HepG2 (cell line): ENCODE measurements around the gene IWS1. TPM values are rescaled to one million over a fixed set of nuclear protein-coding genes. Genes with fewer than 3 reads are reported as not detected.

Experiments
- ATF7-NPFF ChIP-seq: sonication (generic); formaldehyde crosslinking; IDR thresholded peaks from 2 replicates; pipeline ENCODE4 v1.8.1; 2023; ENCODE audit warnings: mild to moderate bottlenecking, low read depth, missing genetic modification reagents, moderate library complexity
- BORCS8-MEF2B ChIP-seq: sonication (generic); formaldehyde crosslinking; IDR thresholded peaks from 2 replicates; pipeline ENCODE4 v1.8.0; 2022; ENCODE audit warnings: mild to moderate bottlenecking, missing genetic modification reagents
- BRF2 ChIP-seq: sonication (generic); formaldehyde crosslinking; IDR thresholded peaks from 2 replicates; pipeline ENCODE4 v1.8.1; 2022; ENCODE audit warnings: mild to moderate bottlenecking, missing genetic modification reagents
- EZH2 ChIP-seq: conservative IDR thresholded peaks from 2 replicates; pipeline ENCODE4 v1.6.1; 2012; ENCODE audit warnings: mild to moderate bottlenecking, low read depth, low read length, moderate library complexity
- FOSL2 ChIP-seq: sonication (generic); formaldehyde crosslinking; IDR thresholded peaks from 2 replicates; pipeline ENCODE4 v1.4.0; 2020; ENCODE audit warnings: missing genetic modification reagents
- FOXM1 ChIP-seq: sonication (generic); formaldehyde crosslinking; IDR thresholded peaks from 2 replicates; pipeline ENCODE4 v1.5.0; 2020; ENCODE audit warnings: missing genetic modification reagents
- HNRNPK ChIP-seq: fragments of 200-400 bp; formaldehyde crosslinking; IDR thresholded peaks from 2 replicates; pipeline ENCODE4 v1.6.1; 2018; ENCODE audit warnings: low read length, low read depth, moderate library complexity, mild to moderate bottlenecking; ENCODE audit not compliant: poor library complexity, severe bottlenecking
- LCORL ChIP-seq, 2 experiments: fragments of 450-650 bp in 1 of 2; sonication (generic) in 1 of 2; formaldehyde crosslinking in 1 of 2; IDR thresholded peaks; 2 replicates each; pipeline versions ENCODE4 v1.5.0 to v1.6.1; 2017 to 2020; ENCODE audit warnings: antibody characterized with exemption in 1 of 2, missing genetic modification reagents in 1 of 2
- MTA3 ChIP-seq: sonication (generic); formaldehyde crosslinking; IDR thresholded peaks from 2 replicates; pipeline ENCODE4 v1.4.0; 2020; ENCODE audit warnings: missing genetic modification reagents
- NFYC ChIP-seq: IDR thresholded peaks from 2 replicates; pipeline ENCODE4 v1.6.1; 2016; ENCODE audit warnings: missing genetic modification reagents, missing compliant biosample characterization
- PCBP1 ChIP-seq: fragments of 200-400 bp; formaldehyde crosslinking; IDR thresholded peaks from 2 replicates; pipeline ENCODE4 v1.6.1; 2017; ENCODE audit warnings: mild to moderate bottlenecking, low read depth, low read length, borderline replicate concordance
- PCBP2 ChIP-seq: fragments of 200-400 bp; formaldehyde crosslinking; optimal IDR thresholded peaks from 2 replicates; pipeline ENCODE3; 2018; ENCODE audit warnings: low read length, low read depth; ENCODE audit not compliant: poor library complexity, severe bottlenecking
- RCOR2 ChIP-seq: IDR thresholded peaks from 2 replicates; pipeline ENCODE4 v1.6.1; 2016; ENCODE audit warnings: missing biosample characterization, missing genetic modification reagents
- SCMH1 ChIP-seq: sonication (generic); formaldehyde crosslinking; IDR thresholded peaks from 2 replicates; pipeline ENCODE4 v1.9.0; 2021; ENCODE audit warnings: missing genetic modification reagents, mild to moderate bottlenecking, borderline replicate concordance
- SSRP1 ChIP-seq: IDR thresholded peaks from 2 replicates; pipeline ENCODE4 v1.6.1; 2016; ENCODE audit warnings: control low read depth
- ZNF253 ChIP-seq: sonication (generic); formaldehyde crosslinking; IDR thresholded peaks from 2 replicates; pipeline ENCODE4 v1.8.0; 2022; ENCODE audit warnings: mild to moderate bottlenecking, missing genetic modification reagents, borderline replicate concordance
- ZNF337 ChIP-seq: sonication (generic); formaldehyde crosslinking; IDR thresholded peaks from 2 replicates; pipeline ENCODE4 v1.5.1; 2020; ENCODE audit warnings: missing genetic modification reagents, low read depth, mild to moderate bottlenecking, borderline replicate concordance
- ZNF784 ChIP-seq: sonication (generic); formaldehyde crosslinking; IDR thresholded peaks from 2 replicates; pipeline ENCODE4 v1.5.1; 2020; ENCODE audit warnings: missing genetic modification reagents, mild to moderate bottlenecking, borderline replicate concordance
- polyA plus RNA-seq, 8 experiments: library from polyadenylated mRNA; depleted of rRNA in 3 of 8; stranded (reverse) in 7 of 8; unstranded in 1 of 8; fragments of >200 nt; fragmentation: Illumina TruSeq in 4 of 8; extraction: Trizol in 4 of 8; gene quantifications; 2 replicates each; pipeline versions ENCODE4 v1.2.1 to v1.2.3, GENCODE V29; 2011 to 2016; ENCODE audit warnings: low read depth in 4 of 8, missing spikeins in 1 of 8, mixed read lengths in 1 of 8; ENCODE audit not compliant: insufficient read depth in 1 of 8
- total RNA-seq, 5 experiments: library from RNA; depleted of rRNA; stranded (reverse); fragments of >200 nt; fragmentation: Illumina TruSeq; extraction: Trizol; gene quantifications; 2 replicates each; pipeline ENCODE4 v1.2.3, GENCODE V29; 2016; ENCODE audit warnings: low read depth in 1 of 5
- TF ChIP-seq, protein P1 (sequence below): sonication (generic); formaldehyde crosslinking; IDR thresholded peaks from 2 replicates; pipeline ENCODE4 v1.4.0; 2020; ENCODE audit warnings: missing genetic modification reagents, borderline replicate concordance
- TF ChIP-seq, protein P2 (sequence below): sonication (generic); formaldehyde crosslinking; IDR thresholded peaks from 2 replicates; pipeline ENCODE4 v1.8.0; 2022; ENCODE audit warnings: missing genetic modification reagents, low read depth, mild to moderate bottlenecking, borderline replicate concordance
- TF ChIP-seq, protein P3 (sequence below): sonication (generic); formaldehyde crosslinking; IDR thresholded peaks from 2 replicates; pipeline ENCODE4 v1.4.0; 2020; ENCODE audit warnings: missing genetic modification reagents

IWS1 gene
- total and polyA plus RNA-seq, 2 of the 13 experiments (the other 11 are each of a cell fraction or from before 2014, with no cell fraction given), result 28.9 to 62.3 TPM

DNA sequence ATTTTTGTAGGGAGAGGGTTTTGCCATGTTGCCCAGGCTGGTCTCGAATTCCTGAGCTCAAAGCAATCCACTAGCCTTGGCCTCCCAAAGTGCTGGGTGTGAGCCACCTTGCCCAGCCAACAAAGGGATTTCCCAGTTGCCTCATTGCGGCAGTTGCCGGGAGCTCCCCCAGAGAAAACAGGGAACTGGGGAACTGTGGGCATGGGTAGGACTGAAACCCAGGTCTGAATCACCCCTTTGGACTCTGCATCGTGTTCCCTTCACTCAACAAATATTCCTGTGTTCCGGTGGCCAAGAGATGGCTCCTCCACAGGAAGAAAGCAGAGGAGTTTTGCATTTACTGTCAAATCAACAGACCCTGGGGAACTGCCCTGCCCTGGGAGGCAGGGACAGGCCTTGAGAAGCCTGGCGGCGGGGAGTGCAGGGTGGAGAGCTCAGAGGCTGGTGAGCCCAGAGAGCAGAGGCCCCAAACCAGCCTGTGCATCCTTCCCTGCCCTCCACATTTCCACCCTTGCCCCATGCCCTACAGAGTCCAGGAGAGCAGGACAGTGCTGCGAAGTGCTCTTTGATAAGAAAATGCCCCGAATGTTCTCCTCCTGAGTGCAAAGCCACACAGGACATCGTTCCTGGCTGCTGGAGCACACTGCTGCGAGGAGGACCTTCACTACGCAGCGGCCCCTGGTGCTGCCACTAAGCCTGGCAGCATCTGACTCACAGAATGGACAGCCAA is 34.1 kb upstream of the IWS1 start (continued):
- TF ChIP-seq LCORL (IDR thresholded peaks at IDR 0.05) (no peak), LCORL (CRISPR knock-in tag; IDR thresholded peaks at IDR 0.05) (no peak), RCOR2 (CRISPR knock-in tag) (no peak), FOSL2 (CRISPR knock-in tag) (0 out of 2 replicates have a peak, but pooled peaks have one; percentile 35), FOXM1 (CRISPR knock-in tag) (no peak), ZNF784 (CRISPR knock-in tag) (no peak), ZNF337 (CRISPR knock-in tag) (no peak), NFYC (no peak), ZNF253 (no peak), EZH2 (no peak), SSRP1 (CRISPR knock-in tag) (no peak), HNRNPK (no peak), PCBP2 (no peak), ATF7-NPFF (CRISPR knock-in tag) (no peak), BORCS8-MEF2B (CRISPR knock-in tag) (no peak), PCBP1 (no peak), MTA3 (no peak), BRF2 (CRISPR knock-in tag) (no peak), SCMH1 (no peak)
- TF ChIP-seq, protein P1, sequence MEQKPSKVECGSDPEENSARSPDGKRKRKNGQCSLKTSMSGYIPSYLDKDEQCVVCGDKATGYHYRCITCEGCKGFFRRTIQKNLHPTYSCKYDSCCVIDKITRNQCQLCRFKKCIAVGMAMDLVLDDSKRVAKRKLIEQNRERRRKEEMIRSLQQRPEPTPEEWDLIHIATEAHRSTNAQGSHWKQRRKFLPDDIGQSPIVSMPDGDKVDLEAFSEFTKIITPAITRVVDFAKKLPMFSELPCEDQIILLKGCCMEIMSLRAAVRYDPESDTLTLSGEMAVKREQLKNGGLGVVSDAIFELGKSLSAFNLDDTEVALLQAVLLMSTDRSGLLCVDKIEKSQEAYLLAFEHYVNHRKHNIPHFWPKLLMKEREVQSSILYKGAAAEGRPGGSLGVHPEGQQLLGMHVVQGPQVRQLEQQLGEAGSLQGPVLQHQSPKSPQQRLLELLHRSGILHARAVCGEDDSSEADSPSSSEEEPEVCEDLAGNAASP (CRISPR knock-in tag), result no peak
- TF ChIP-seq, protein P2, sequence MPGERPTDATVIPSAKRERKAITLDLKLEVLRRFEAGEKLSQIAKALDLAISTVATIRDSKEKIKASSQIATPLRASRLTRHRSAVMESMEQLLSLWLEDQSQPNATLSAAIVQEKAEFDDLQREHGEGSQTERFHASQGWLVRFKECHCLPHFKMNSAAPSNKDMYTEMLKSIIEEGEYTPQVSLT, result no peak
- TF ChIP-seq, protein P3, sequence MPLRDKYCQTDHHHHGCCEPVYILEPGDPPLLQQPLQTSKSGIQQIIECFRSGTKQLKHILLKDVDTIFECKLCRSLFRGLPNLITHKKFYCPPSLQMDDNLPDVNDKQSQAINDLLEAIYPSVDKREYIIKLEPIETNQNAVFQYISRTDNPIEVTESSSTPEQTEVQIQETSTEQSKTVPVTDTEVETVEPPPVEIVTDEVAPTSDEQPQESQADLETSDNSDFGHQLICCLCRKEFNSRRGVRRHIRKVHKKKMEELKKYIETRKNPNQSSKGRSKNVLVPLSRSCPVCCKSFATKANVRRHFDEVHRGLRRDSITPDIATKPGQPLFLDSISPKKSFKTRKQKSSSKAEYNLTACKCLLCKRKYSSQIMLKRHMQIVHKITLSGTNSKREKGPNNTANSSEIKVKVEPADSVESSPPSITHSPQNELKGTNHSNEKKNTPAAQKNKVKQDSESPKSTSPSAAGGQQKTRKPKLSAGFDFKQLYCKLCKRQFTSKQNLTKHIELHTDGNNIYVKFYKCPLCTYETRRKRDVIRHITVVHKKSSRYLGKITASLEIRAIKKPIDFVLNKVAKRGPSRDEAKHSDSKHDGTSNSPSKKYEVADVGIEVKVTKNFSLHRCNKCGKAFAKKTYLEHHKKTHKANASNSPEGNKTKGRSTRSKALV (CRISPR knock-in tag), result no peak
